HCT116 (cell line): Measurements from ENCODE around the gene TESK1.

Source experiments
- CTCF ChIP-seq, 3 experiments: fragments of 200-600 bp in 1 of 3; sonication (generic) in 1 of 3; IDR thresholded peaks in 2 of 3; conservative IDR thresholded peaks in 1 of 3; 2 replicates each; pipeline ENCODE4 v1.5.1; 2012 to 2017; ENCODE audit warnings: low read depth in 2 of 3, low read length in 2 of 3, antibody characterized with exemption in 1 of 3, borderline replicate concordance in 1 of 3, control low read depth in 1 of 3, mild to moderate bottlenecking in 1 of 3, mixed read lengths in 1 of 3, mixed run types in 1 of 3, moderate library complexity in 1 of 3; ENCODE audit not compliant: insufficient read depth in 1 of 3
- EZH2 ChIP-seq: fragments of 200-600 bp; sonication (generic); IDR thresholded peaks from 2 replicates; pipeline ENCODE4 v1.6.1; 2017; ENCODE audit warnings: antibody characterized with exemption, mixed run types
- POLR2AphosphoS5 ChIP-seq: IDR thresholded peaks from 2 replicates; pipeline ENCODE4 v1.6.1; 2011; ENCODE audit warnings: mild to moderate bottlenecking, low read depth, low read length, moderate library complexity

- no peak for TF ChIP-seq CTCF (IDR thresholded peaks at IDR 0.05 in 2 of 3, conservative IDR thresholded peaks at IDR 0.05 in 1 of 3; ENCODE audit: borderline replicate concordance in 1 of 3, insufficient read depth in 1 of 3, low read depth in 2 of 3, low read length in 2 of 3)
- no peak for TF ChIP-seq EZH2
- TF ChIP-seq POLR2AphosphoS5: no peak
Measured at GRCh38 chr9:35612843-35613242, 7.8 kb downstream of the TESK1 start.
